CD4-positive, alpha-beta T cell treated with Interleukin-21 for 1 hour (primary cell): ENCODE data around the gene SERPINA6.
"Not testable (repeated sequence)": the region's sequence is repeated elsewhere in the genome, so short reads cannot be mapped to it uniquely, and the experiment has no call there.

Source experiments
- DNase-seq: peaks from one replicate; pipeline ENCODE4 v3.0.0-alpha.2; 2020

SERPINA6 gene

DNA sequence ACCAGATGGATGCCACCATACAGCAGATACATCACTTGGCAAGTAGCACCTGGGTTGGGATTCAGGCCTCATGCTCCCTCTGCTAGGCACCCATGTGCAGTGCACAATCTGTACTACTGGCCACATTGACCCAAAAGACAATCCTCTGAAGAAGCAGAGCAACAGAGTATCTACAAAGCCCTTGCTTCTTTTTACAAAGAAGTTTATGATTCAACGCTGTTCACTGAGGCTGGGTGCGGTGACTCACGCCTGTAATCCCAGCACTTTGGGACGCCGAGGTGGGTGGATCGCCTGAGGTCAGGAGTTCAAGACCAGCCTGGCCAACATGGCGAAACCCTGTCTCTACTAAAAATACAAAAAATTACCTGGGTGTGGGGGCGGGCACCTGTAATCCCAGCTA lies 31.1 kb upstream of the SERPINA6 start:
- DNase-seq, result not testable (repeated sequence)

DNA sequence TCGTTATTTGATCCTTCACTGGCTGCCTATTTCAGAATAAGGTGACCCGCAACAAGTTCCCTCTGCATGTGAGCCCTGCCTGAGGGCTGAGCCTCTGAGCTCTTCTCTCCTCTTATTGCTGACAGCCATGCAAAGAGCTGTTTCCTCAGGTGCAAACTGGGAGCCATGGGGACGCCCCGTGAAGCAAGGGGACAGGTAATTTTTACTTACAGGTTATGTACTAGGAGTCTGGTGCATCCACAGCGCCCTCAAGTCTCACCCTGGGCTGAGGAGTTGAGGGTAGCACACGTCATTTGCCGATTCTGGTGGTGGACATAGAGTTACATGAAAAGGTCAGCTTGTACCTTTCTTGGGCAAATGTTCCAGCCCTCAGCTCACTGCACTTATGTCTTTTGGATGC lies 26.1 kb upstream of the SERPINA6 start:
- DNase-seq, result no peak

- no peak for DNase-seq
These were observed 25.7 kb upstream of the SERPINA6 start for GRCh38 chr14:94348836-94349235.

- no peak for DNase-seq
These were observed 23.7 kb upstream of the SERPINA6 start for GRCh38 chr14:94346841-94347240.

DNA sequence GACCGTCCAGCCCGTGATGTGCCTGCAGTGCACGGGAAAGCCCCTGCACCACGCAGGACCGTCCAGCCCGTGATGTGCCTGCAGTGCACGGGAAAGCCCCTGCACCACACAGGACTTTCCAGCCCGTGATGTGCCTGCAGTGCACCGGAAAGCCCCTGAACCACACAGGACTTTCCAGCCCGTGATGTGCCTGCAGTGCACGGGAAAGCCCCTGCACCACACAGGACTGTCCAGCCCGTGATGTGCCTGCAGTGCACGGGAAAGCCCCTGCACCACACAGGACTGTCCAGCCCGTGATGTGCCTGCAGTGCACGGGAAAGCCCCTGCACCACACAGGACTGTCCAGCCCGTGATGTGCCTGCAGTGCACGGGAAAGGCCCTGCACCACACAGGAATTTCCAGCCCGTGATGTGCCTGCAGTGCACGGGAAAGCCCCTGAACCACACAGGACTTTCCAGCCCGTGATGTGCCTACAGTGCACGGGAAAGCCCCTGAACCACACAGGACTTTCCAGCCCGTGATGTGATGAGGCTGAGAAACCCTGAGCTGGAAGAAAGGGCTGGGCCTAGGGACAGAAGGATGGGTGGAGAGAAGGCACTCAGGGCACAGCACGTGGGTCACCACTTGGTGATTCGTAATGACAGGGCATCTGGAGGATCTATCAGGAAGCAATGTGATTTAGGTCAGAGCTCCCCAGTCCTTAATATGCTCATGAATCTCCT lies 23.1 kb upstream of the SERPINA6 start:
- peak; percentile 75 for DNase-seq

- no peak for DNase-seq
These were observed 22.4 kb upstream of the SERPINA6 start for GRCh38 chr14:94345344-94346064.

DNA sequence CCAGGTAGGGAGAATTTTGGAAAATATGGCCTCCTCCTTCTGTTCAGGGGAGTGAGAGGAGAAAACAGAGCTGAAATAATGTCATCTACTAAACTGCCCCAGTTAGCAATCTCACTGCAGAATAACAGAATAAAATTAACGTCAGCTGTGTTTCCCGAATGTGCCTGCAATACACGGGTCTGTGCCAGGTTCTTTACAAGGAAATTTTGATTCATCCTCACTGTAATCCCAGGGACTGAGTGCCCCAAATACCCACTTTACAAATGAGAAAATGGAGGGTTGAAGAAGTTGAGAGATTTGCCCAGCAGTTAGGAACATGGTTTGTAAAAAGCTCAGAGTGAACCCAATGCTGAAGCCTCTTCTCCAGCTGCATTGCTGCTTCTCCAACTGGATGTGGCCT lies 21.3 kb upstream of the SERPINA6 start:
- DNase-seq, result no peak

DNA sequence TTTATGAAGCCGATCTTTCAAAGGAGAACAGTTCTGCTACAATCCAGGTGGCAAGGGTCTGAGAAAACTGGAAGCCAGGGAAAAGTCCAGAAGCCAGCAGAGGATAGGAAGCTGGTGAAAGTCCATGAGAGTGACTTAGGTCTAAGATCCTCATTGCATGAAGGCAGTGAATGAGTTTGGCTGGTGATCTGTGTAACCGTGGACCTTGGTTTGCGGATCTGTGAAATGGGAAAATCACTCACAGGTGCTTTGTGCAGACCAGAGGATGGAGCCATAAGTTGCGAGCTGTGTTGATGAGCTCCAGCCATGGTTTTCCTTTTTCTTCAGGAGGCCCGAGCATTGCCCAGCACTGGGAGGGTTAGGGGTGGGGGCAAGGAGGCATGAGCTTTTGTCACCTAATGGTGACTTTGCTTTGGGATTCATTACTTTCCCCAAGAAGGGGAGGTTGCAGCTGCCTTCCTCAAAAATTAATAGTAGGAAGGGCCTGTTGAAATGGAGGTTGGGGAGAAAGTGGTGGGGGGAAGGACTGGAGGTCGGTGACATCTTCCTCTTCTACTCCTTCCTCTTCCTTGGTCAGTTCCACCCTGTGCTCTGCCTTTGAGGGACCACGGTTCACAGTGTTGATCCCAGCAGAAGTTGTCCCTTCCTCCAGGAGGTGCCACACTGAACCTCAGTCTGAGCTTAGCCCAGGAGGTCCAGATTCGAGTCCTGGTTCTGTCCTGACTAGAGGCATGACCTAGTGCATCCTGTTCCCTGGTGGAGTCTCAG lies 20.3 kb upstream of the SERPINA6 start:
- DNase-seq, result no peak

DNA sequence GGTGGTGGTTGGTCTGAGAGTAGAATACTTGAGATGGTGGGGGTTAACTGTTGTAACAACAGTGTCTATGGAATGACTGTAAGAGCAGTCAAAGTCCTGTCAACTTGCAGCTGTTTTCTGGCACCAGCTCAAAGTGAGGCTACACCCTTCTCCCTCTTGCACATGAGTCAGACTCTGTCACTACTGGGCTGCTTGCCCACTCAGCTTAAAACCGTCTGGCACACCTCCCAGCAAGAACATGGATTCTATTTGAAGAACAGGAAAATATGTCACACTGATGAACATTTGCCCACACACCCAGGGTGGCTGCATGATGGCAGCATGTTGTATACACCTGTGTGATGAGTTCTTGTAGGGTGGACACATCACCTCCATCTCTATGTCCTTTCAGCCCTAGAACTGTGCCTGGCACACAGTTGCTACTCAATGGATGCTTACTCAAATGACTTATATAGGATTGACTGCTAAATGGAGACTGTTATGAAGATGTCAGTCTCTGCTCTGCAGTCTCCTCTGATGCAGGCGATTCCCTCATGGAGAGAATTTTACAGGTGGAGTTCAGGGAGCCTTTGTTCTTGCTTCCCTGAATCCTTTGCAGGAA lies 19.3 kb upstream of the SERPINA6 start:
- no peak for DNase-seq

DNA sequence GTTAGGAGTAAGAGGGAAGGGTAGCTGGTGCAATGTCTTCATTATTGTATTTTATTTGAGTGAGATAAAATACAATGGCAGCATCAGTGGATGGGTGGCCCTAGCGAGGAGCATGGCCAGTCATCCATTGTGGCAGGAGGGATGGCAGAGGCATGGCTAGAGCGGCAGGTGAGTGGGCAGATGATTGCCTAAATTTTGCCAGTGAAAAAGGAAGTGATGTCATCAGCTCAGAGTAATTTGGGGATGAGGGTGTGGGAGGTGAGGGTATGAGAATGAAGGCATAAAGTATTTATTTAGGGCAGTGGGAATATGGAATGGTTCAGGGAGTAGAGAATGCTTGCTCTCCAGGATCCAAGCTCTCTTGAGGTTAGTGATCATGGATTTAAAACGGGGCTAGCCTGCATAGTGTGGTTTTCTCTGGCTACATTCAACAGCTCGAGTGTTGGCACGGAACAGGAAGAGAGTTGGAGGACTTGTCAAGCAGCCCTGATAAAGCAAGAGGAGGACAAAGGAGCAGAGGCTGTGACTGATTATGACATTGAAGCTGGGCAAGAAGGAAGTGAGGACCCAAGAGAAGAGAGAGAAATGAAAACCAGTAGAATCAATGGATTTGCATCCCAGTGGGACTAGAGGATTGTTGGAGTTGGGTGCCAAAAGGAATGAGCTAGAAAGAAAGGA lies 18.7 kb upstream of the SERPINA6 start:
- no peak for DNase-seq

- no peak for DNase-seq
These were observed 17.4 kb upstream of the SERPINA6 start for GRCh38 chr14:94340533-94340932.

DNA sequence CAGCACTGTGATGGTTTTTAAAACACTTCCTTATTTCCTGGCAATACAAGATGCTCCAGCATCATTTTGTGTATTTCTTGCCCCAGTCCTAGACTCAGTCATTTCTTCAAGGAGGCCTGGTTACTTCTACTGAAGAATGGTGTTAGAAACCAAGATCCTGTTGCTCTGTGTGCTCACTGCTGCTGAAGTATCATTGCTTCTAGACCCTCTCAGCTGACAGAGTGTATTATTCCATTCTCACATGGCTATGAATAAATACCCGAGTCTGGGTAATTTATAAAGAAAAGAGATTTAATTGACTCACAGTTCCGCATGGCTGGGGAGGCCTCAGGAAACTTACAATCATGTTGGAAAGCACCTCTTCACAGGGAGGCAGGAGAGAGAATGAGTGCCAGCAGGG lies 14.9 kb upstream of the SERPINA6 start:
- DNase-seq, result no peak

DNA sequence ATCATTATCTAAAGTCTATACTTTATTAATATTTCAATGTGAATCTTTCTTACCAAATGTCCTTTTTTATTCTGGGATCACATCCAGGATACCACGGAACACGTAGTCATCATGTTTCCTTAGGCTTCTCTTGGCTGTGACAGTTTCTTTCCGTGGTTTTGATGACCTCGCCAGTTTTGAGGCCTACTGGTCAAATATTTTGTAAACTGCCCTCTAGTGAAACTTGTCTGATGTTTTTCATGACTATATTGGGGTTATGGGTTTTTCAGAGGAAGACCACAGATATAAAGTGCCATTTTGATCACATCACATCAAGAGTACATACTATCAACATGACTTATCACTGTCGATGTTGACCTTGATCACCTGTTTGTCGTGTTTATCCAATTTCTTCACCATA lies 14.1 kb upstream of the SERPINA6 start:
- no peak for DNase-seq

DNA sequence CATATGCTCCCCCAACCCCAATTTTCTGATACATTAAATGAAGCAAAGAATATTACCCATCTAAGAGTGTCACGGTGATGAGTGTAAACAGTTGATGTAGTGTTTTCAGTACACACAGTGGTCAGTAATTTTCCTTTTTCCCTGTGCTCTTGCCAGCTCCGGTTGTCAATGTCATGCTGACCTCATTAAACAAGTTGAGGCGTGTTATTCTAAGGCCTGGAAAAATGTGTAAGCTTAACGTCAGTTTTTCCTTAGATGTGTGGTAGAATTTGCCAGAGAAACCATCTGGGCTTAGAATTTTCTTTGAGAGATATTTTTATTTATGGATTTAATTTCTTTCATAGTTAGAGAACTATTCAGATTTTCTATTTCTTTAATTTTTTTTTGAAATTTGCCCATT lies 11.7 kb upstream of the SERPINA6 start:
- DNase-seq, result no peak

DNA sequence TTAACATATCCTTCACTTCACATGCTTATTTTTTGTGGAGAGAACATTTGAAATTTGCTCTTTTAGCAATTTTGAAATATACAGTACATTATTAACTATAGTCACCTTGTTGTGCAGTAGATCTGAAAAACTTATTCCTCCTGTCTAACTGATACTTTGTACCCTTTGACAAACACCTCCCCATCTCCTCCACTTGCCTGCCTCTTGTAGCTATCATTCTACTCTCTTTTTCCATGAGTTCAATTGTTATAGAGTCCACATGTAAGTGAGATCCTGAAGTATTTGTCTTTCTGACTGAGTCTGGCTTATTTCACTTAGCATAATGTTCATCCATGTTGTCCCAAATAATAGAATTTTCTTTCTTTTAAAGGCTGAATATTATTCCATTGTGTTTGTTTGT lies 9.5 kb upstream of the SERPINA6 start:
- no peak for DNase-seq

DNA sequence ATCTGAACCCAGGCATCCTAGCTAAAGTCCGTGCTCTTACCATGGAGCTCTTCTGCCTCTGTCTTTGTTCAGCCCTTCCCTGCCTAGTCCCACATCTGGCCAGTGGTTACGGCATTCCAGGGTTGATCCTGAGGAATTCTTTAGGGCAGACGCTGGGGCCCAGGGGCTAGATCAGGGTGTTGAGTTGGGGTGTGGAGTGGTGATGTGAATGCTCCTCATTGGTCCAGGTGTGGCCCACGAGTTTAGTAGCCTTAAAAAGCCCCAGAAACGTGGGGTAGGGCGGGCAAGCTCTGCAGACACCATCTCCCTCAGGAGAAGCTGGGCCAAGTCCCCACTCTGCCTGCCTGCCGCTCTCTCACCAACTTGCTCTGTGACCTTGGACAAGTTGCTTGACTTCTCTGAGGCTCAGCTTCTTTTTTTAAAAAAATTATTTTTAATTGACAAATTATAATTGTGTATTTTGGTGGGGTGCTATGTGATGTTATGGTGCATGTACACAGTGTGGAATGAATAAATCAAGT lies 9.0 kb upstream of the SERPINA6 start:
- DNase-seq, result no peak

DNA sequence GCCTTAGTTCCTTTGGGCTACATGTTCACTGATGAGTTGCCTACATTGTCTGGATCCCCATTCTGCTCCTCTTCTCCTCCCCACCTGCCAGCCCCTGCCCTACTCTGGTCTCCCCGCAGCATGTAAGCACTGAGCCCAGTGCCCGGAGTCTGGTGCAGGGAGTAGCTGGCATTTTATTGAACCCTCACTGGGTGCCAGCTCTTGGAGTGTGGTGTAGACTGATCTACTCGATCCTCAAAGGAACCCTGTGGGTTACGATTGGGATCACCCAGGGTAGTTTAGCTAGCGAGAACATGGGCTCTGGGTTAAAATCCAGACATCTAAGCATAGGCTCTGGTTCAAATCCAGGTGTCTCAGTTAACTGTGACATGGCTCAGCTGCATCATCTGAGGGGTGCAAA lies 8.3 kb upstream of the SERPINA6 start:
- DNase-seq, result no peak

GRCh38 chr14:94330857-94331256 lies 7.7 kb upstream of the SERPINA6 start:
- DNase-seq, result no peak

DNA sequence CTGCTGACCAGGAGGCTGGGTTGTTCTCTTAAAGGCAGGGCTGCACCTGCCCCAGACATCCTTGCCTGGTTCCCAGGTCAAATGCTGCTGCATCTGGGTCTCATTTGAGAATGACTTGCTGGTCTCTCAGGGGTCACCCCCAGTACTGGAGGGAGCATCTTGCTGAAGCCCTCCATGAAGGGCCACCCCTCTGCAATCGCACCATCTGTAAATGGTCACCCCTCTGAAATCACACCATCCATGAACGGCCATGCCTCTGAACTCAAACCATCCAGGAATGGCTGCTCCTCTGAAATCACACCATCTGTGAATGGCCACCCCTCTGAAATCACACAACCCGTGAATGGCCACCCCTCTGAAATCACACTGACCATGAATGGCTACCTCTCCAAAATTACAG lies 7.3 kb upstream of the SERPINA6 start:
- DNase-seq, result no peak

GRCh38 chr14:94329857-94330256 lies 6.7 kb upstream of the SERPINA6 start:
- no peak for DNase-seq

DNA sequence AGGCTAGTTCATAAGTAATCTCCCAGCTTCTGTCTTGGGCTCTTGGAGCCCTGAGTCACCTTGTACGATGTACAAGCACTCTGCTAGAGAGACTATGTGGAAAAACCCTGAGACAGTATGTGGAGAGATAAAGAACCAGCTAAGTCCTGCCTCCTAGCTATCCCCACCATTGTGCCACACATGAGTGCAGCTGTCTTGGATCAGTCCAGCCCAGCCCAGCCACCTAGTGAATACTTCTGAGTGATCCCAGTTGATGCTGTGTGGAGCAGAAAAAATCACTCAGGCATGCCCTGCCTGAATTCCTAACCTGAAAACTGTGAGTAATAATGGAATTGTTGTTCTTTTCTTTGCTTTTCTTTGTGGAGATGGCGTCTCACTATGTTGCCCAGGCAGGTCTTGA lies 5.1 kb upstream of the SERPINA6 start:
- DNase-seq, result no peak

DNA sequence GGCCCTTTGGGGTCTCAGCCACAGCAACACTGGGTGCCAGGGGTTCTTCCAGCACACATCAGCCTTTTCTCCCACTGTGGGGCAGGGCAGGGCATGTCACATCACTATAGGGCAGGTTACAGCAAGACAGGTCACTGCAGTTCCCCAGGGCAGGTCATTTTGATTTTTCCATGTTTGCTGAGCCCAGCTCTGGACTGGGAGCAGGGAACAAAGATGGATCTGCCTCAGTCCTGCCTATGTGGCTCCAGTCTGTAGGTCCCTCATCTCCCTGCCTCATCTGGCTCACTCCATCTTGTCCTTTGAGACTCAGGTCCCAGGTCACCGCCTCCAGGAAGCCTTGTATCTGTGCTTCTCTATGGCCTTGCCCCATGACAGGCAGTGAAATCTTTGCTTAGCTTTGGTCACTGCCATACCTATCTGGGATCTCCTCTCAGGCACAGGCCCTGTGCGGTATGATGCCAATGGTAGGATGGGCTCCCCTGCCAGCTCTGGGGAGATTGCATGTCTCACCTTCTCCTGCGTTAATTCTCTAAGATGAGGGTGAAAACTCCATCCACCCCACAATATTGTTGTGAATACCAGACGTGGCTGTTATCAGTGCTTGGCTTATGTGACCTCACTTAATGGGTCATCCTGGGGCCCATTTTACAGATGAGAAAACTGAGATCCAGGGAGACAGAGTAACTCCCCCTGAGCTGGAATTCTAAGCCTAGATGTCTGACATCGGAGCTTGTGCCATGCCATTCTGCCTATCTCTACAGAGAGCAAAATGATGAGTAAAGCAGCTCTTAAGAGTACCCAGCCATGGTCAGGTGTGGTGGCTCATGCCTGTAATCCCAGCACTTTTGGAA lies 1.5 kb downstream of the SERPINA6 start:
- DNase-seq, result no peak
